ENCODE results near the gene TBKBP1. TPM values are rescaled to one million over a fixed set of nuclear protein-coding genes. Genes with fewer than 3 reads are reported as not detected.
A peak's percentile ranks its signal among the peaks of the same experiment; 100 is the strongest.

TBKBP1 gene
- total RNA-seq, 1 donor from 2014 or later = 13.8 TPM

DNA sequence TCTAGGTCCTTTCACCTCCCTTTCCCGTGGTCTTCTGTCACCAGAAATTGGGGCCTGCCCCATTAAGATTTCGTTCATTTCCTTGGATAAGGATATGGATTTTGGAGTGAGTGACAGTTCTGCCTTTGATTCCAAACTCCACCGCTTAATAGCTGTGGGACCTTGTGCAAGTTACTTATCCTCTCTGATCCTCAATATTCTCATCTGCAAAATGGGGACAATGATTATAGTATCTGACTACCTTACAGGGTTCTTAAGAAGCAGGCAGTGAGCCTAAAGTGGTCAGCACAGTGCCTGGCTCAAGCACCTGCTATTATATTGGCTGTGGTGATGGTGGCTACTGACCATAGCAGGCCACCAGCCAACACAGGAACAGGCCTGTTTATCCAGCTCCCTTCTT is 15.6 kb downstream of the TBKBP1 start:
- peak overlapping the region in 1 of 2 donors; percentile 54 for H3K4me3 ChIP-seq
- peaks cover 11% of the 10 kb centered on the region for H3K4me1 ChIP-seq
- no peak for TF ChIP-seq POLR2AphosphoS5 (IDR thresholded peaks at IDR 0.05; ENCODE audit: insufficient read depth in 1 of 2, low read depth in 1 of 2)
- TF ChIP-seq POLR2A (IDR thresholded peaks at IDR 0.05) = no peak
- TF ChIP-seq, protein P1, sequence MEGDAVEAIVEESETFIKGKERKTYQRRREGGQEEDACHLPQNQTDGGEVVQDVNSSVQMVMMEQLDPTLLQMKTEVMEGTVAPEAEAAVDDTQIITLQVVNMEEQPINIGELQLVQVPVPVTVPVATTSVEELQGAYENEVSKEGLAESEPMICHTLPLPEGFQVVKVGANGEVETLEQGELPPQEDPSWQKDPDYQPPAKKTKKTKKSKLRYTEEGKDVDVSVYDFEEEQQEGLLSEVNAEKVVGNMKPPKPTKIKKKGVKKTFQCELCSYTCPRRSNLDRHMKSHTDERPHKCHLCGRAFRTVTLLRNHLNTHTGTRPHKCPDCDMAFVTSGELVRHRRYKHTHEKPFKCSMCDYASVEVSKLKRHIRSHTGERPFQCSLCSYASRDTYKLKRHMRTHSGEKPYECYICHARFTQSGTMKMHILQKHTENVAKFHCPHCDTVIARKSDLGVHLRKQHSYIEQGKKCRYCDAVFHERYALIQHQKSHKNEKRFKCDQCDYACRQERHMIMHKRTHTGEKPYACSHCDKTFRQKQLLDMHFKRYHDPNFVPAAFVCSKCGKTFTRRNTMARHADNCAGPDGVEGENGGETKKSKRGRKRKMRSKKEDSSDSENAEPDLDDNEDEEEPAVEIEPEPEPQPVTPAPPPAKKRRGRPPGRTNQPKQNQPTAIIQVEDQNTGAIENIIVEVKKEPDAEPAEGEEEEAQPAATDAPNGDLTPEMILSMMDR (IDR thresholded peaks at IDR 0.05) = no peak
- H3K27ac ChIP-seq = no peak overlapping the region
- intact Hi-C loops (cut with DNase I) = no loop called here
- peaks cover 0 to 19% of the 10 kb centered on the region in 2 donors for H3K36me3 ChIP-seq
- no peaks in the 10 kb centered on the region for H3K27me3 ChIP-seq
- no peak for DNase-seq (ENCODE audit: extremely low spot score in 2 of 2)
- no peaks in the 10 kb centered on the region for H3K9me3 ChIP-seq

DNA sequence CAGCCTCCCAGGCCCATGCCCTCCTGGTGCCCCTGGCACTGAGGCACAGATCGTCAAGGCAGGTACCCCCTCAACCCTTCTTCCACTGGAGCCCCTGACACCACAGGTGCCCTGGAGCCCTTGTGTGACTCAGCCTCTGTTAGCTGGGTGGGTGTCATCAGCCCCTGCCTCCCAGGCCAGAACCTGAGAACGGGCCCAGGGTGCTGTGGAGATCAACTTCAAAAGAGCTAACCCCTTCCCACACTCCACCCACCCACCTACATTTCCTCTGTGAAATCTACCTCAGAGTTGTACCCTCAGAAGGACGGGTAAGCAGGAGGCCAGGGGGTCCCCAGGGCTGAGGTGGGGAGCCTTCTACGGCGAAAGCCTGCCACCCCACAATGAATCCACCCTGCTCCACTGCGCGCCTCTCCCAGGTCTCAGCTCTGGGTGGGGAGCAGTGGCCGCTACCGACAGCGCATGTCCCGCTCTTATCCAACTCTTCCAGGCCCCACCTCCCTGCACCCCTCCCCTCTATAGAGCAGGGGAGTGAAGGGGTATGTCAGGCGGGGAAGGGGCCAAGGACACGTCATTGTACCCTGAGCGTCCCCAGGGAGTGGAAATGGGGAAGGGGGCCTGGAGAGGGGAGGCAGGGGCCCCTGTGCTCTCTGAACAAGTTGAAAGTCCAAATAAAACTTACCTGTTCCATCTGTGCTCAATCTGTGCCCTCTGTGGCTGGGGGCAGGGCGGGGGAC is 17.6 kb downstream of the TBKBP1 start:
- Histone ChIP-seq H3K4me1 (peaks cover 6% of the 10 kb centered on the region), H3K27me3 (no peaks in the 10 kb centered on the region), H3K36me3 (peaks cover 0 to 19% of the 10 kb centered on the region in 2 donors), H3K9me3 (no peaks in the 10 kb centered on the region), H3K4me3 (no peak overlapping the region), H3K27ac (no peak overlapping the region)
- TF ChIP-seq, protein P1 (IDR thresholded peaks at IDR 0.05) = no peak
- TF ChIP-seq POLR2A (IDR thresholded peaks at IDR 0.05) (no peak), POLR2AphosphoS5 (IDR thresholded peaks at IDR 0.05; ENCODE audit: insufficient read depth in 1 of 2, low read depth in 1 of 2) (no peak)
- intact Hi-C loops (cut with DNase I) = no loop called here
- DNase-seq (ENCODE audit: extremely low spot score in 2 of 2) = no peak

DNA sequence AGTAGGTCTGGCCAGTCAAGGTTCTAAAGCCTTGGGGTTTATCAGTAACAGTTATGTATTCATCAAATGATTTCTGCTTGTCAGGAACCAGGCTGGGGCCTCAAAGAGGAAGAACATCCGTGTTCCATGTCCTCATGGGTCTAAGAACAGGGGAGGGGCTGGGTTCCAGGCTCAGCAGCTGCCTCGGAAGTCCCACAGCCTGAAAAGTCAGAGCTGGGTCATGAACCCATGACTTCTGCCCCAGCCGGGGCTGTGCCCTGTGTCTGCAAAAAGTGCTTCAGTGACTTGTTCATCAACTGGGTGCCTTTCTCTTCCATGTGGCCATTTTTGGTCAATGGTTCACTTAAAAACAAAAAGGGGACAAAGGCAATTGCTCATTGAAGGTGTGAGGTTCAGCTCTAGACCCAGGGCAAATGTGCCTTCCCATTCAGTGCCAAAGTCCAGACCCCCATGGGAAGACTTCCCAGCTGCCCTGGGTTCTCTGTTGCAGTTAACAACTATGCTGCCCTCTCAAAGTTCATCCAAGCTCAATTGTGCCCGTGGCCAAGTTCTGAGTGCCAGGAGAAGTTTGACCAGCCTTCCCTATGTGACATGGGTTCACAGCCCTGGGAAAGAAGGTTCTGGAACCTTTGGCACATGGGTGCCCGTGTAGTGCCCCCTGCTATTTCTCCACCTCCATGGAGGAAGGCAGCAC is 18.5 kb downstream of the TBKBP1 start:
- no peak overlapping the region for H3K27ac ChIP-seq
- no peaks in the 10 kb centered on the region for H3K9me3 ChIP-seq
- no peak overlapping the region for H3K4me3 ChIP-seq
- intact Hi-C loops (cut with DNase I) = no loop called here
- no peaks in the 10 kb centered on the region for H3K27me3 ChIP-seq
- no peaks in the 10 kb centered on the region for H3K4me1 ChIP-seq
- H3K36me3 ChIP-seq = peaks cover 0 to 19% of the 10 kb centered on the region in 2 donors
- TF ChIP-seq, protein P1 (IDR thresholded peaks at IDR 0.05) = no peak
- TF ChIP-seq POLR2A (IDR thresholded peaks at IDR 0.05) = no peak
- TF ChIP-seq POLR2AphosphoS5 (IDR thresholded peaks at IDR 0.05; ENCODE audit: insufficient read depth in 1 of 2, low read depth in 1 of 2) = no peak
- no peak for DNase-seq (ENCODE audit: extremely low spot score in 2 of 2)

DNA sequence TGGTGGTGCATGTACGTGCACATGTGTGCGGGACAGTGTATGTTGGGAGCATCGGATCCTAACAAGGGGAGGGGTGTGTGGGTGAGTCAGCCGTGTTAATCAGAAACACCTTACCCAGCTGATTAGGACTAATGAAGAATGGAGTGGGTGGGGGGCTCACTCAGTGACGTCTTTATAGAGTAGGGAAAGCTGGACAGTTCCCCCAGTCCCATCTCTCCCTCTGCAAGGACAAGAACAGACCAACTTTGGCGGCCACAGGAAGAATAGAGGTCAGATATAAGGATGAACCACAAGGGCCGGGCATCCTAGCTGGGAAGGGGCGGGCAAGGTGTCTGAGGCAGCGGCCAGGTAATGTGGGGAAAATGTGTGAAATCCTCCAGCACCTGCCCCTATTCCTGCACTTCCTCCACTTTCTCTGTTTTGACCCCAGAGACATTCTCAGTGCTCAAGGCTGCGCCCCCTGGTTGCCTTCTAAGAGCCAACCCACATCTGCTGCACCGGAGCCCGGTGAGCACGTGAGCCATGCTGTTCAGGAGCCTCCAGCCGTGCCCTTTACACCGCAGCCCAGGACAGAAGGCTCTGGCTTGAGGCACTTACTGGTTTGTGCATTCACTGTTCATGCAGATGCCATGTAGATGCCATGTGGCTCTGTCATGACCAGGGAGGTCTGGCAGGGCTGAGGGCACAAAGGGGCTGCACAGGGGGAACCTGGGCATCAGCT is 20.2 kb downstream of the TBKBP1 start:
- no peak overlapping the region for H3K27ac ChIP-seq
- no peak for DNase-seq (ENCODE audit: extremely low spot score in 2 of 2)
- no peak for TF ChIP-seq POLR2AphosphoS5 (IDR thresholded peaks at IDR 0.05; ENCODE audit: insufficient read depth in 1 of 2, low read depth in 1 of 2)
- no peak for TF ChIP-seq POLR2A (IDR thresholded peaks at IDR 0.05)
- TF ChIP-seq, protein P1 (IDR thresholded peaks at IDR 0.05) = no peak
- no peaks in the 10 kb centered on the region for H3K4me1 ChIP-seq
- peaks cover 0 to 19% of the 10 kb centered on the region in 2 donors for H3K36me3 ChIP-seq
- H3K9me3 ChIP-seq = no peaks in the 10 kb centered on the region
- no peaks in the 10 kb centered on the region for H3K27me3 ChIP-seq
- H3K4me3 ChIP-seq = no peak overlapping the region
- intact Hi-C loops (cut with DNase I) = no loop called here

Measured in vagina (tissue), 2 donors.